ENCODE measurements around the gene LTB4R. TPM values are rescaled to one million over a fixed set of nuclear protein-coding genes. Genes with fewer than 3 reads are reported as not detected.

Gene LTB4R, protein sequence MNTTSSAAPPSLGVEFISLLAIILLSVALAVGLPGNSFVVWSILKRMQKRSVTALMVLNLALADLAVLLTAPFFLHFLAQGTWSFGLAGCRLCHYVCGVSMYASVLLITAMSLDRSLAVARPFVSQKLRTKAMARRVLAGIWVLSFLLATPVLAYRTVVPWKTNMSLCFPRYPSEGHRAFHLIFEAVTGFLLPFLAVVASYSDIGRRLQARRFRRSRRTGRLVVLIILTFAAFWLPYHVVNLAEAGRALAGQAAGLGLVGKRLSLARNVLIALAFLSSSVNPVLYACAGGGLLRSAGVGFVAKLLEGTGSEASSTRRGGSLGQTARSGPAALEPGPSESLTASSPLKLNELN
- total RNA-seq, result 0.94 and 1.1 TPM in 2 replicates

DNA sequence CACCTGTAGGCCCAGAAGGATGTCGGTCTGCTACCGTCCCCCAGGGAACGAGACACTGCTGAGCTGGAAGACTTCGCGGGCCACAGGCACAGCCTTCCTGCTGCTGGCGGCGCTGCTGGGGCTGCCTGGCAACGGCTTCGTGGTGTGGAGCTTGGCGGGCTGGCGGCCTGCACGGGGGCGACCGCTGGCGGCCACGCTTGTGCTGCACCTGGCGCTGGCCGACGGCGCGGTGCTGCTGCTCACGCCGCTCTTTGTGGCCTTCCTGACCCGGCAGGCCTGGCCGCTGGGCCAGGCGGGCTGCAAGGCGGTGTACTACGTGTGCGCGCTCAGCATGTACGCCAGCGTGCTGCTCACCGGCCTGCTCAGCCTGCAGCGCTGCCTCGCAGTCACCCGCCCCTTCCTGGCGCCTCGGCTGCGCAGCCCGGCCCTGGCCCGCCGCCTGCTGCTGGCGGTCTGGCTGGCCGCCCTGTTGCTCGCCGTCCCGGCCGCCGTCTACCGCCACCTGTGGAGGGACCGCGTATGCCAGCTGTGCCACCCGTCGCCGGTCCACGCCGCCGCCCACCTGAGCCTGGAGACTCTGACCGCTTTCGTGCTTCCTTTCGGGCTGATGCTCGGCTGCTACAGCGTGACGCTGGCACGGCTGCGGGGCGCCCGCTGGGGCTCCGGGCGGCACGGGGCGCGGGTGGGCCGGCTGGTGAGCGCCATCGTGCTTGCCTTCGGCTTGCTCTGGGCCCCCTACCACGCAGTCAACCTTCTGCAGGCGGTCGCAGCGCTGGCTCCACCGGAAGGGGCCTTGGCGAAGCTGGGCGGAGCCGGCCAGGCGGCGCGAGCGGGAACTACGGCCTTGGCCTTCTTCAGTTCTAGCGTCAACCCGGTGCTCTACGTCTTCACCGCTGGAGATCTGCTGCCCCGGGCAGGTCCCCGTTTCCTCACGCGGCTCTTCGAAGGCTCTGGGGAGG lies at the start of gene LTB4R:
Gene LTB4R (plus strand): TSS at position 857 of the 959 bp plus-strand sequence. CDS start 4,150 bp downstream, outside the sequence.

DNA sequence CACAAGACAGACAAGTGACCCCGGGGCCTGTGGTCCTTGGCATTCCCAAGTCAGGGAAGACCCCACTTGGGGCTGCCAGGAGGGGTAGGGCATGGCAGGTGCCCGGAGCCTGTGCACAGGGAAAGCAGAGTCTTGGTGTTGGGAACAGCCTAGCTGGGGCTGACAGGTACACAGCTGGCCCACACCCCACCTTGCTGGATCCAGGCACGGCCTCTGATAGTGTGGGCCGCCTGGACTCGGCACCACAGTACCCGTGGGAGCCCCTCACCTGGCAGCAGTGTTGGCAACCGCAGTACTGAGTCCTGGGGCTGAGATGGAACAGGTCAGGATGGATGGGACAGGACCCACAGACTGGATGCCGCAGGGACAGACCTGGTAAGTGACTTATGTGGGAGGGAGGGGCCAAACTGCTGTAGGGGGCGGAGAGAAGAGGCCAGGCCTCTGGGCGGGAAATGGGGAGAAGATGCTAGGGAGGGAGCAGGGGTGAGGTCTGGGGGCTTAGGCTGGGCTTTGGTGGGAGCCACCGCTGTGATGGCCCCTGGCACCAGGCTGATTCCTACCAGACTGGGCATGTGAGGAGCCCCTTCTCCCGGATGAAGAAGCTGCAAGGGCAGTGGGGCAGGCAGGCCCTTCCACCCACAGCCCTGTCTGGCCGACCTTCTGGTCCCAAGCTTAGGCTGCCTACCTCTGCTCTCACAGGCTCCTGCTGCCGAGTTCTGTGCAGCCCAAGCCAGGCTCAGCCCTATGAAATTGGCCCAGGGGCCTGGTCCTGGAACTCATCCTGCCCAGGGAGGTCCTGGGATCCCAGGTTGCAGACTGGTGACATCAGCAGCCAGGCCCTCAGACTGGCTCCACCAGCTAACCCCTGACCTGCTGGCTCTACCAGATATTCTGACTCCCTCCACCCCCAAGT lies 48.2 kb upstream of the LTB4R start, which contains the start of gene TGM1:
Gene TGM1 (minus strand): TSS at position 357 of the 913 bp plus-strand sequence. CDS start 825 bp downstream, outside the sequence.

DNA sequence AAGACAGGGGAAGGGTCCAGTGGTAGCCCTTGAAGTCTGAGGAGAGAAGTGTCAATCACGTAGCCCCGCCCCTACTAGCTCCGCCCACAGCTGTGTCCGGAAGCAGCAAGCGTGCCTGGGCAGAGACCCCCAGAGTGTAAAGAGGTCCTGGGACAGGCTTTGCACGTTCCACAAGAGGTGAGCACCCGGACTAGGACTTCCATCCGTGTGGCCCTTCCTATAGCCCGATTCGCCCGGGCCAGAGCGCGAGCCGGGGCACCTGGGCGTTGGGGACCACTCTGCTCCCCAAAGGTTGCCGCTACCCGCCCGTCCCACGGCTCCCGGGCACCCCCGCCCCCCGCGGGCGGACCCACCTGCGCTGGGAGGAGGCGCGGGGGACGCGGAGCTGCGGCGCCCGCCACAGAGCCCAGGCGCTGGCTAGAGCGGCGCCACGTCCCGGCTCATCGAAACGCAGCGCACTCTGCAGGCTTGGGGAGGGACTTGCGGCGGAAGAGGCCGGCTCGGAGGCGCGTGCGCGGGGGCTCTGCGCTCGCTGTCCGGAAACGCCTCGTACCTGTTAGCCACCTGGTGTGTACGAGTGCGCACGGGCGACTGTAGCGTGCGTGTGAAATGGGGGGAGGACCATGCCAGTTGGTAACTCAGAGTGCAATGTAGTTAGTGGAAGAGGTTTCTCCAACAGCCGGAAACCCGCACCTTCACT lies 40.0 kb upstream of the LTB4R start, which contains the start of gene RABGGTA:
Gene RABGGTA (minus strand): TSS at position 464 of the 700 bp plus-strand sequence. CDS start 482 bp downstream, outside the sequence.

DNA sequence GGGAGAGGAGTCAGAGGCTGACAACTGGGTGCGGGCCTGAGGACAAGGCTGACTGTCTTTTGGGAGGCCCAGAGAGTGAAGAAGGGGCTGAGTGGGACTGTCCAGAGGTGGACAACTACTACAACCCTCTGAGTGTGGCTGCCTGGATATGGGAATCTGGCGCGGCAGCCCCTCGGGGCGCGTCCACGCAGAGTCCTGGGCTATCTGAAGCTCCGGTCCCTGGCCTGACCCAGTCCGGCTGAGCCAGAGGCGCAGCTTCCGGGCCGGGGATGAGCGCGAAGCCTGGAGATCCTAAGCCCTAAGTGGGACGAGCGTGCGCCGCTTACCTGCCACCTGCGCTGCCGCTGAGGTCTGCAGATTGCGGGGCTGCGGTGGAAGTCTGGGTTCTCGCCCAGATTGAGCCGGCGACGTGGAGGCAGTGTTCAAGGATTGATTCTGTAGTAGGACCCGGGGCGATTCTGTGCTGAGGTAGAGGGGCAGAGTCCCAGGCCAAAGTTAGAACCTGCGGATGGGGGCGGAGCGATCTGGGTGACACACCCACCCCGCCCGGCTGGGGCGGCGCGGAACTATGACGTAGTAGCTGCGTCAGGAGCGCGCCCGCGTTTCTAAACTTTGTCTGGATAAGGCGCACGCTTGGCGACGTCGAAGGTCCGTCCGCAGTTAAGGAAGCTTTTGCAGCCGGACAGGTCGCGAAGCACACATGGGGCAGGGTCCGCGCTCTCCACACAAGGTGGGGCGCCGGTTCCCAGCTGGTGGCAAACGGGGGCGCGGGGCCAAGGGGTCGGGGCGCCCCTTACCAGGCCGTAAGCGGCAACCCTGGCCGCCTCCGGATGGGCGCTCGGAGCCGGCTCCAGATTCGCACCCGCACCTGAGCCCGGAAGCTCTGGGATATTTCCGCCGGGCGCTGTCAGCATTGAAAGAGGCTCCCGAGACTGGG lies 11.8 kb upstream of the LTB4R start, which contains the start of the genes DHRS1 and NOP9:
Gene DHRS1 (minus strand): TSS at position 526 of the 937 bp plus-strand sequence. CDS start 674 bp downstream, outside the sequence.
Gene NOP9 (plus strand): TSS at position 596 of the 937 bp plus-strand sequence. CDS start 105 bp downstream, at position 701.

DNA sequence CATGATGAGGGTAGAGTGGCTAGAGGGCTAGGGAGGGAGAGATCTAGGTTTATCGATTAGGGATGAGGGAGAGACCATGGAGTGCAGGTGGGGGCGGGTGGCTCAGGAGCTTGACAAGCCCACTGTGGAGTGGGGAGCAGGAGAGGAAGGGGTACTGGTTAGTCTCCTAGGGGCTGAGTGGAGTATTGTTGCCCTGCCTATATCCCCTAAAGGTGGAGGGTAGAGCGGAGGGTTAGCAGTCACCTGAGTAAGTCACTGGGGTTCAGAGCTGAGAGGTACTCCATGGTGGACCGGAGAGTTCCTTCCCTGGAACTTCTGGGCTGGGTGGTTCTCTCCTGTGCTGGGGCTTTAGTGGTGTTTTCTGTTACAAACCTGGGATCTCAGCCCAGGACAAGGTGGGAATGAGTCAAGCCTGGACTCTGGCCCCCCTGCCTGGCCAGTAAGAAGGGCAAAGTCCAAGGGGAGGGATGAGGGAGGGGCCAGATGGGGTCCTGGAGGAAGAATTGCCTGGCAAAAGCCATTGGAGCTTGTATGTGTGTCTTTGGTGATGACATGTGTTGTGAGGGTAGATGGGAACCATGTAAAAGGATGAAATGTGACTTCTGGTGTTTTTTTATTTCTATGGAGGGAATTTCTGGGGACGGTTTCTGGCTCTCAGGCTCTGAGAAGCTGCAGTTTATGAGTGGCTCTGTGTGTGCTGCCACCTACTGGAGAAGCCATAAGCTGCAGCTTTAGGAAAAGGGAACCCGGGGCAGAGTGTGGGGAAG lies 3.5 kb upstream of the LTB4R start, which contains the start of gene CIDEB:
Gene CIDEB (minus strand): TSS at position 403 of the 767 bp plus-strand sequence. CDS start 119 bp downstream, at position 284.

DNA sequence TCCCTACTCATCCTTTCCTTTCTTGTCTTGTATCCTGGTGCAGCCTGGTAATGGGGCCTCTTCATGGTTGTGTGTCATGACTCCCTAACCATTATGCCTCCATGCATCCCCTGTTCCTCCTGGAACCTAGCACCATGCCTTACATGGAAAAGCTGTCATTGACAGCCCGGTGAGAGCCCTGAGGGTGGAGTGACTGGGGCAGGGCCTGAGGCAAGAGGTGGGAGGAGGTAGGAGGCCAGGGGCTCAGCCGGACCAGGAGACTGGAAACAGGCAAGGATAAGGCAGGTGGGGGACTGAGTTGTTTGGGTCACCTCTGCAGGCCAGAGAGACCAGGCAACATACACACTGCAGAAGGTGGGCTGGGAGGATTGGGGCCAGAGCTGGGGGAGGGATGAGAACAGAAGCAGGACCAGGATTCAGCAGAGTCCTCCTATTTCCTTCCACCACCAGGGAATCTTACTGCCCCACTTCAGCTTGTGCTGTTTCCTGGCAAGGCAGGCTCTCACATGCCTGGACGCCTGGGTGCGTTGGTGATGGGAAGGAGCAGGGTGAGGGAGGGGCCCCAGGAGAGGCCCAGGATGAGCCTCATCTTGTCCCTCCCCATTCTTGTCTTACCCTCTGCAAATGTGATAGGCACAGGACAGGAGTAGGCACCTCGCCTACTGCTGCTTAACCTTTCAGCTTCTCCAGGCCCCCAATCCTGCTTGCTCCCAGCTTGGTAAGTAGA lies 1.6 kb upstream of the LTB4R start, which contains the start of gene LTB4R2:
Gene LTB4R2 (plus strand): TSS at position 603 of the 727 bp plus-strand sequence. CDS start 525 bp downstream, outside the sequence.

DNA sequence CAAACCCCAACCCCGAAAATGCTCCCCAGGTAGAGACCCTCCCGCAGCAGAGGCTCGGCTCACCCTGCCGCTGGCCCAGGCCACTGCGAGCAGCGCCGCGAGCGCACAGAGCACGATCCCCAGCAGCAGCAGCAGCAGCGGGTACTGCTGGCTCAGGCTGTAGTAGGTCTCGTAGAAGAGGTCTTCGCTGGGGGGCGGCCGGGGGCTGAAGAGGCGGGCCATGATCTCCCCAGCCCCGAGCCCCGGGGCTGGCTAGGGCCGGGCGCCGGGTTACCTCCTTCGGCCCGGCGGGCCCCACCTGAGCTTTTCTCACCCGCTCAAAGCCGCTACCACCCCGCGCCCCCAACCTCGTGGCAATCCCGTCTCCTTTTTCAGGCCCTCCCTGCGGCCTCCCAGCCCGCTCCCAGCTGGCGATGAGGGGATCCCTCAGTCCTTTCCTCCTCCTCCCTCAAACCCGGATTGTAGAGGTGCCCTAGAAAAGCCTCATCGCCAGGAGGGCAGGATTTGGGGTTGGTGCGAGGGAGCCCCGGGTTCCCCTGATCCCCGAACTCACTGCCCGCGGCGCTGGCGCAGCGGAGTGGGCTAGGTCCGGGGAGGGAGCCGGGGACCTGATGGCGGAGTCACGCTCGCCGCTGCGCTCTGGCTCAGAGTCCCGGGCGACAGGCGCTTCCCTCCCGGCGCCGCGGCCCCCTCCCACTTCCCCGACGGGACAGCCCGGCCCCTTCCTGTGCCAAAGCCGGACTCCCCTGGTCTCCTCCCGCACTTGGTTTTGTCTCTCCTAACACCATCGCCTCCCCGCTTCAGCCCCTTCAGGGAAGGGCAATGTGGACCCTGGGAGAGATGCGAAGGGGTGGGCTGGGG lies 23.4 kb downstream of the LTB4R start, which contains the start of gene ADCY4:
Gene ADCY4 (minus strand): TSS at position 641 of the 861 bp plus-strand sequence. CDS start 419 bp downstream, at position 222.

DNA sequence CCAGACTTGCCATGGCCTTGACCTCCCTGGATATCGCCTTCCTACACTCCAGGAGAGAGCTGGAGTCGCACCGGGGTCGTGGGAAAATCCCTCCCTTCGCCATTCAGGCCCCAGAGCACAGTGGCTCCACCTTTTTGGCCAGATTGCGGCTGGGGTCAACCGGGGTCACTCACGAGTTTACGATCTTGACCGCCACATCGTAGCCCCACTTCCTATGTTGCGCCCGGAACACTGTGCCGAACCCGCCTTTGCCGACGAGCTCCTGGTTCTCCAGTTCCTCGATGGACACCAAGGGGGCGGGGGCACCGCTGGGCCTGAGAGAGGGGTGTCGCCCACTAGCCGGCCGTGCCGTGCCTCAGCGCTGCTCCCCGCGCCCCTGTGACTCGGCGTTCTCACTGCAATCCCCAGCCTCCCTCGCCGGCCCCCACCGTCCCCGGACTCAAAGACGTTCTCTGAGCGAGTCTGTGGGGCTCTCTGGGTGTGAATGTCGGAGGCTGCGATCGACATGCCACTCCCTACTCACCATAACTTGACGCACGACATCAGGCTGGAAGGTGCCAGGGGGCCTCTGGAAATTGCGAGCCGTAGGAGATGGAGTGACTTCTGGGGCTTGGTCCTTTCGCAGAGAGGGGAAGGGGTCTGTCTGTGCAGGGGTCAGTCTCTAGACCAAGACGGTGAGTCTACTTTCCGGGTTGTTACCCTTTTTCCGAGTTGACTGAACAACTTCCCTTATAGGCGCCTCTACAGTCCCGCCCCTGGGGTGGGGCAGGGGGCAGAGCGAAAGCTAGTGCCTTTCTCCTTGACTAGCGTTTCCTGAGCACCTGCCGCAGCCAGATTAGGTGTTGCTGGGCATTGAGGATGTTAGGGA lies 28.2 kb downstream of the LTB4R start, which contains the start of gene RIPK3:
Gene RIPK3 (minus strand): TSS at position 708 of the 868 bp plus-strand sequence. CDS start 165 bp downstream, at position 543.

Other genes with a start within 250 kb of the LTB4R start
- gene CPNE6, start 239.9 kb upstream of the LTB4R start, total RNA-seq, result not detected in 2 replicates
- gene PCK2, start 217.2 kb upstream of the LTB4R start, total RNA-seq, result 14.5 and 17.0 TPM in 2 replicates
- gene DCAF11, start 196.7 kb upstream of the LTB4R start, total RNA-seq, result 58.0 and 74.9 TPM in 2 replicates
- 0.95 and 1.0 TPM in 2 replicates for gene NRL, start 196.6 kb upstream of the LTB4R start, total RNA-seq
- gene FITM1, start 180.8 kb upstream of the LTB4R start, total RNA-seq, result 0.16 TPM in 1 of 2 replicates, not detected in the other
- 93.1 and 102 TPM in 2 replicates for gene PSME1, start 175.3 kb upstream of the LTB4R start, total RNA-seq
- 11.9 and 13.9 TPM in 2 replicates for gene EMC9, start 169.9 kb upstream of the LTB4R start, total RNA-seq
- gene PSME2, start 164.9 kb upstream of the LTB4R start, total RNA-seq, result 60.0 and 106 TPM in 2 replicates
- 22.2 and 25.8 TPM in 2 replicates for gene RNF31, start 164.0 kb upstream of the LTB4R start, total RNA-seq
- 101 and 116 TPM in 2 replicates for gene IRF9, start 150.2 kb upstream of the LTB4R start, total RNA-seq
- 0.77 and 1.4 TPM in 2 replicates for gene REC8, start 139.4 kb upstream of the LTB4R start, total RNA-seq
- 24.0 and 24.3 TPM in 2 replicates for gene IPO4, start 122.7 kb upstream of the LTB4R start, total RNA-seq
- gene TM9SF1, start 116.1 kb upstream of the LTB4R start, total RNA-seq, result 50.9 and 54.5 TPM in 2 replicates
- gene TSSK4, start 105.8 kb upstream of the LTB4R start, total RNA-seq, result 0.16 TPM in 1 of 2 replicates, not detected in the other
- 18.6 and 23.8 TPM in 2 replicates for gene CHMP4A, start 98.0 kb upstream of the LTB4R start, total RNA-seq
- gene MDP1, start 95.4 kb upstream of the LTB4R start, total RNA-seq, result 15.3 and 17.8 TPM in 2 replicates
- gene NEDD8, start 79.1 kb upstream of the LTB4R start, total RNA-seq, result 277 and 335 TPM in 2 replicates
- gene GMPR2, start 78.6 kb upstream of the LTB4R start, total RNA-seq, result 118 and 120 TPM in 2 replicates
- gene TINF2, start 68.9 kb upstream of the LTB4R start, total RNA-seq, result 36.6 and 48.1 TPM in 2 replicates
- gene TGM1, start 48.3 kb upstream of the LTB4R start, total RNA-seq, result 0.16 and 0.86 TPM in 2 replicates
- 16.9 and 18.7 TPM in 2 replicates for gene RABGGTA, start 39.9 kb upstream of the LTB4R start, total RNA-seq
- 11.2 and 14.7 TPM in 2 replicates for gene DHRS1, start 11.7 kb upstream of the LTB4R start, total RNA-seq
- gene NOP9, start 11.7 kb upstream of the LTB4R start, total RNA-seq, result 13.4 and 13.9 TPM in 2 replicates
- gene CIDEB, start 3.5 kb upstream of the LTB4R start, total RNA-seq, result 1.3 and 1.4 TPM in 2 replicates
- 1.9 and 2.7 TPM in 2 replicates for gene LTB4R2, start 1.4 kb upstream of the LTB4R start, total RNA-seq
- 1.4 and 9.3 TPM in 2 replicates for gene ADCY4, start 23.6 kb downstream of the LTB4R start, total RNA-seq
- 2.5 and 6.2 TPM in 2 replicates for gene RIPK3, start 28.5 kb downstream of the LTB4R start, total RNA-seq
- 74.6 and 97.9 TPM in 2 replicates for gene NFATC4, start 56.7 kb downstream of the LTB4R start, total RNA-seq
- 17.5 and 19.7 TPM in 2 replicates for gene NYNRIN, start 87.5 kb downstream of the LTB4R start, total RNA-seq
- 3.5 and 4.8 TPM in 2 replicates for gene CBLN3, start 118.2 kb downstream of the LTB4R start, total RNA-seq
- 42.2 and 44.9 TPM in 2 replicates for gene KHNYN, start 118.5 kb downstream of the LTB4R start, total RNA-seq
- 7.5 and 10.6 TPM in 2 replicates for gene SDR39U1, start 131.3 kb downstream of the LTB4R start, total RNA-seq
- not detected in 2 replicates for gene CMA1, start 196.8 kb downstream of the LTB4R start, total RNA-seq